ENCODE results near the gene SPPL2C. TPM values are rescaled to one million over a fixed set of nuclear protein-coding genes. Genes with fewer than 3 reads are reported as not detected.

Gene SPPL2C
- total and polyA plus RNA-seq, 10 of the 15 experiments (the other 5 are each of a cell fraction or from before 2014, with no cell fraction given), result not detected

DNA sequence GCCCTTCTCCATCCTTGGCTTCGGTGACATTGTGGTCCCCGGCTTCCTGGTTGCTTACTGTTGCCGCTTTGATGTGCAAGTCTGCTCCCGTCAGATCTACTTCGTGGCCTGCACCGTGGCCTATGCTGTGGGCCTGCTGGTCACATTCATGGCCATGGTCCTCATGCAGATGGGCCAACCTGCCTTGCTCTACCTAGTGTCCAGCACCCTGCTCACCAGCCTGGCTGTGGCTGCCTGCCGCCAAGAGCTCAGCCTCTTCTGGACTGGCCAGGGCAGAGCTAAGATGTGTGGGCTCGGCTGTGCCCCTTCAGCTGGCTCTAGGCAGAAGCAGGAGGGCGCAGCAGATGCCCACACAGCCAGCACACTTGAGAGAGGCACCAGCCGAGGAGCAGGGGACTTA lies 1.5 kb downstream of the SPPL2C start:
- BruUV-seq (replicated peaks), result no TSS peak
- Histone ChIP-seq H3K4me2 (ENCODE audit: control insufficient read depth, insufficient read depth) (no peak overlapping the region), H3K79me2 (ENCODE audit: control insufficient read depth, insufficient read depth, low read length) (no peaks in the 10 kb centered on the region), H3K36me3 (ENCODE audit: control insufficient read depth in 2 of 2, insufficient read depth in 2 of 2, low read length in 1 of 2) (no peaks in the 10 kb centered on the region), H4K20me1 (ENCODE audit: control insufficient read depth, insufficient read depth) (no peaks in the 10 kb centered on the region), H3K4me1 (ENCODE audit: control insufficient read depth, insufficient read depth, low read length) (no peaks in the 10 kb centered on the region), H3K9me3 (replicated peaks; ENCODE audit: control insufficient read depth, insufficient read depth, low read length) (no peaks in the 10 kb centered on the region), H3K27ac (ENCODE audit: control insufficient read depth, insufficient read depth) (no peak overlapping the region), H3K9ac (ENCODE audit: control insufficient read depth, insufficient read depth, low read length) (no peak overlapping the region), H2AFZ (ENCODE audit: control insufficient read depth, low read depth, low read length) (no peak overlapping the region), H3K27me3 (replicated peaks in 1 of 2; ENCODE audit: control insufficient read depth in 2 of 2, insufficient read depth in 2 of 2, low read length in 1 of 2) (no peaks in the 10 kb centered on the region; a peak in 1 of 4 replicates), H3K4me3 (no peak overlapping the region)
- TF ChIP-seq, protein P1, sequence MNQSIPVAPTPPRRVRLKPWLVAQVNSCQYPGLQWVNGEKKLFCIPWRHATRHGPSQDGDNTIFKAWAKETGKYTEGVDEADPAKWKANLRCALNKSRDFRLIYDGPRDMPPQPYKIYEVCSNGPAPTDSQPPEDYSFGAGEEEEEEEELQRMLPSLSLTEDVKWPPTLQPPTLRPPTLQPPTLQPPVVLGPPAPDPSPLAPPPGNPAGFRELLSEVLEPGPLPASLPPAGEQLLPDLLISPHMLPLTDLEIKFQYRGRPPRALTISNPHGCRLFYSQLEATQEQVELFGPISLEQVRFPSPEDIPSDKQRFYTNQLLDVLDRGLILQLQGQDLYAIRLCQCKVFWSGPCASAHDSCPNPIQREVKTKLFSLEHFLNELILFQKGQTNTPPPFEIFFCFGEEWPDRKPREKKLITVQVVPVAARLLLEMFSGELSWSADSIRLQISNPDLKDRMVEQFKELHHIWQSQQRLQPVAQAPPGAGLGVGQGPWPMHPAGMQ (IDR thresholded peaks at IDR 0.05; ENCODE audit: borderline replicate concordance), result no peak
- TF ChIP-seq LARP7 (IDR thresholded peaks at IDR 0.05) (no peak), FOS (IDR thresholded peaks at IDR 0.05; ENCODE audit: borderline replicate concordance, extremely low read depth, insufficient read length) (no peak), IRF4 (IDR thresholded peaks at IDR 0.05; ENCODE audit: low read depth, low read length) (no peak), MXI1 (IDR thresholded peaks at IDR 0.05; ENCODE audit: low read depth, low read length) (no peak), GABPA (IDR thresholded peaks at IDR 0.05; ENCODE audit: low read depth) (no peak)
- ChIA-PET RAD21 (ENCODE audit: unreplicated experiment) (no interaction called here), SMC1A (ENCODE audit: uncharacterized antibody, unreplicated experiment) (no interaction called here), CTCF (no interaction called here), POLR2A (no interaction called here)
- FAIRE-seq (no peak), DNase-seq (ENCODE audit: low read depth, low spot score) (no peak), ATAC-seq (no peak)
- in situ Hi-C loops (cut with MboI) (loop anchor here (25.0 kb wide), 1 partner anchor 434 kb away; no protein-coding TSS in a partner anchor), intact Hi-C loops (cut with micrococcal nuclease; ENCODE audit: unreplicated experiment) (no loop called here)
- 53% methylated on average over 10 of the region's 10 CpGs for WGBS (ENCODE audit: insufficient coverage, insufficient replicate concordance, low lambda C conversion rate, missing lambda C conversion rate)

DNA sequence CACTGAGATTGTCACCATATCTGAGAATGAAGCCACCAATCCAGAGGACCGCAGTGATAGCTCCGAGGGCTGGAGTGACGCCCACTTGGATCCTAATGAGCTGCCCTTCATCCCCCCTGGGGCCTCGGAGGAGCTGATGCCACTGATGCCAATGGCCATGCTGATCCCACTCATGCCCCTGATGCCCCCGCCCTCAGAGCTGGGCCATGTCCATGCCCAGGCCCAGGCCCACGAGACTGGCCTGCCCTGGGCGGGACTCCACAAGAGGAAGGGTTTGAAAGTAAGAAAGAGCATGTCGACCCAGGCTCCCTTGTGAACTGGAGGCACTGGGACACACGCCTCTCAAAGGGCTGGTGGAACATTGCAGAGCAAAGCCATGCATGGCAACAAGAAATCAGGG lies 2.0 kb downstream of the SPPL2C start:
- ChIA-PET SMC1A (ENCODE audit: uncharacterized antibody, unreplicated experiment) (no interaction called here), CTCF (no interaction called here), POLR2A (no interaction called here), RAD21 (ENCODE audit: unreplicated experiment) (no interaction called here)
- DNase-seq (ENCODE audit: low read depth, low spot score), result no peak
- no peaks in the 10 kb centered on the region for H3K79me2 ChIP-seq (ENCODE audit: control insufficient read depth, insufficient read depth, low read length)
- WGBS (ENCODE audit: insufficient coverage, insufficient replicate concordance, low lambda C conversion rate, missing lambda C conversion rate), result 17% methylated on average over 9 of the region's 9 CpGs
- no peaks in the 10 kb centered on the region; a peak in 1 of 4 replicates for H3K27me3 ChIP-seq (replicated peaks in 1 of 2; ENCODE audit: control insufficient read depth in 2 of 2, insufficient read depth in 2 of 2, low read length in 1 of 2)
- no peak overlapping the region for H3K27ac ChIP-seq (ENCODE audit: control insufficient read depth, insufficient read depth)
- no TSS peak for BruUV-seq (replicated peaks)
- no peaks in the 10 kb centered on the region for H3K4me1 ChIP-seq (ENCODE audit: control insufficient read depth, insufficient read depth, low read length)
- no peak overlapping the region for H3K4me2 ChIP-seq (ENCODE audit: control insufficient read depth, insufficient read depth)
- no peak overlapping the region for H2AFZ ChIP-seq (ENCODE audit: control insufficient read depth, low read depth, low read length)
- no peak for ATAC-seq
- no peak overlapping the region for H3K4me3 ChIP-seq
- in situ Hi-C loops (cut with MboI) (loop anchor here (25.0 kb wide), 1 partner anchor 434 kb away; no protein-coding TSS in a partner anchor), intact Hi-C loops (cut with micrococcal nuclease; ENCODE audit: unreplicated experiment) (no loop called here)
- no peaks in the 10 kb centered on the region for H3K9me3 ChIP-seq (replicated peaks; ENCODE audit: control insufficient read depth, insufficient read depth, low read length)
- no peak for FAIRE-seq
- no peak overlapping the region for H3K9ac ChIP-seq (ENCODE audit: control insufficient read depth, insufficient read depth, low read length)
- no peaks in the 10 kb centered on the region for H4K20me1 ChIP-seq (ENCODE audit: control insufficient read depth, insufficient read depth)
- no peaks in the 10 kb centered on the region for H3K36me3 ChIP-seq (ENCODE audit: control insufficient read depth in 2 of 2, insufficient read depth in 2 of 2, low read length in 1 of 2)
- no peak for TF ChIP-seq RAD21 (IDR thresholded peaks at IDR 0.05; ENCODE audit: insufficient read depth, low read depth, low read length)
- TF ChIP-seq POLR2AphosphoS5 (IDR thresholded peaks at IDR 0.05; ENCODE audit: low read length), result no peak
- TF ChIP-seq SUZ12 (IDR thresholded peaks at IDR 0.05; ENCODE audit: unreplicated experiment), result no peak
- TF ChIP-seq, protein P2, sequence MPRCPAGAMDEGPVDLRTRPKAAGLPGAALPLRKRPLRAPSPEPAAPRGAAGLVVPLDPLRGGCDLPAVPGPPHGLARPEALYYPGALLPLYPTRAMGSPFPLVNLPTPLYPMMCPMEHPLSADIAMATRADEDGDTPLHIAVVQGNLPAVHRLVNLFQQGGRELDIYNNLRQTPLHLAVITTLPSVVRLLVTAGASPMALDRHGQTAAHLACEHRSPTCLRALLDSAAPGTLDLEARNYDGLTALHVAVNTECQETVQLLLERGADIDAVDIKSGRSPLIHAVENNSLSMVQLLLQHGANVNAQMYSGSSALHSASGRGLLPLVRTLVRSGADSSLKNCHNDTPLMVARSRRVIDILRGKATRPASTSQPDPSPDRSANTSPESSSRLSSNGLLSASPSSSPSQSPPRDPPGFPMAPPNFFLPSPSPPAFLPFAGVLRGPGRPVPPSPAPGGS (IDR thresholded peaks at IDR 0.05; ENCODE audit: borderline replicate concordance, insufficient read depth, low read depth, low read length, poor library complexity, severe bottlenecking), result no peak
- TF ChIP-seq SREBF2 (IDR thresholded peaks at IDR 0.05; ENCODE audit: low read length), result no peak
- TF ChIP-seq EZH2 (IDR thresholded peaks at IDR 0.05; ENCODE audit: borderline replicate concordance, control insufficient read depth, low read depth, low read length), result no peak
- no peak for TF ChIP-seq ZNF207 (IDR thresholded peaks at IDR 0.05; ENCODE audit: borderline replicate concordance)
- no peak for TF ChIP-seq MEF2A (IDR thresholded peaks at IDR 0.05; ENCODE audit: insufficient read depth, low read depth, low read length)
